Spleen (tissue), 7 donors: ENCODE results near the gene CACNA1H.

Source experiments
- POLR2A ChIP-seq, 3 donors: fragments of 450-650 bp; IDR thresholded peaks; one replicate each; pipeline ENCODE4 v1.5.1; 2017; ENCODE audit warnings: antibody characterized with exemption in 3 of 3, mild to moderate bottlenecking in 1 of 3
- POLR2AphosphoS5 ChIP-seq, 3 donors: sonication (generic); formaldehyde crosslinking; IDR thresholded peaks; one replicate each; pipeline ENCODE4 v1.5.1; 2017; ENCODE audit warnings: antibody characterized with exemption in 3 of 3
- TF ChIP-seq, protein P1 (sequence below), 11 experiments: fragments of 200-600 bp in 7 of 11; fragments of 450-650 bp in 4 of 11; sonication (generic) in 4 of 11; IDR thresholded peaks in 8 of 11; conservative IDR thresholded peaks in 3 of 11; 1 replicate in 7 of 11; 2 replicates in 4 of 11; pipeline versions ENCODE4 v1.4.0 to v1.8.0; 2016 to 2021; ENCODE audit warnings: antibody characterized with exemption in 11 of 11, inconsistent platforms in 4 of 11, mild to moderate bottlenecking in 1 of 11
- donor health status: DM: no; HTN: no; CAD: no; lungs with moderate emphysema.
- donor health status: DM: no; HTN: no; CAD: no.
- donor health status: DM: no; HTN: no; CAD: no.

- TF ChIP-seq, protein P1, sequence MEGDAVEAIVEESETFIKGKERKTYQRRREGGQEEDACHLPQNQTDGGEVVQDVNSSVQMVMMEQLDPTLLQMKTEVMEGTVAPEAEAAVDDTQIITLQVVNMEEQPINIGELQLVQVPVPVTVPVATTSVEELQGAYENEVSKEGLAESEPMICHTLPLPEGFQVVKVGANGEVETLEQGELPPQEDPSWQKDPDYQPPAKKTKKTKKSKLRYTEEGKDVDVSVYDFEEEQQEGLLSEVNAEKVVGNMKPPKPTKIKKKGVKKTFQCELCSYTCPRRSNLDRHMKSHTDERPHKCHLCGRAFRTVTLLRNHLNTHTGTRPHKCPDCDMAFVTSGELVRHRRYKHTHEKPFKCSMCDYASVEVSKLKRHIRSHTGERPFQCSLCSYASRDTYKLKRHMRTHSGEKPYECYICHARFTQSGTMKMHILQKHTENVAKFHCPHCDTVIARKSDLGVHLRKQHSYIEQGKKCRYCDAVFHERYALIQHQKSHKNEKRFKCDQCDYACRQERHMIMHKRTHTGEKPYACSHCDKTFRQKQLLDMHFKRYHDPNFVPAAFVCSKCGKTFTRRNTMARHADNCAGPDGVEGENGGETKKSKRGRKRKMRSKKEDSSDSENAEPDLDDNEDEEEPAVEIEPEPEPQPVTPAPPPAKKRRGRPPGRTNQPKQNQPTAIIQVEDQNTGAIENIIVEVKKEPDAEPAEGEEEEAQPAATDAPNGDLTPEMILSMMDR (IDR thresholded peaks at IDR 0.05 in 8 of 11, conservative IDR thresholded peaks at IDR 0.05 in 3 of 11), result no peak
- TF ChIP-seq POLR2AphosphoS5 (IDR thresholded peaks at IDR 0.05), result no peak
- TF ChIP-seq POLR2A (IDR thresholded peaks at IDR 0.05), result no peak
Observed at GRCh38 chr16:1147027-1147426, 5.9 kb upstream of the CACNA1H start.
